Keratinocyte (primary cell): ENCODE results near the gene SLCO3A1. TPM values are rescaled to one million over a fixed set of nuclear protein-coding genes. Genes with fewer than 3 reads are reported as not detected.
A peak's percentile ranks its signal among the peaks of the same experiment; 100 is the strongest.

Experiments used
- DNase-seq: peaks from one replicate; pipeline ENCODE4 v3.0.0-alpha.2; 2011; ENCODE audit warnings: low read depth, missing footprints, low spot score
- FAIRE-seq: peaks from 2 replicates; lab custom pipeline; 2011; peaks lifted over from hg19 to GRCh38; lab: Jason Lieb, UNC
- H2AFZ ChIP-seq: 2 replicates; pipeline ENCODE4 v1.6.0; 2012; ENCODE audit warnings: low read length, control low read depth, inconsistent platforms; ENCODE audit not compliant: control insufficient read depth
- H3K27ac ChIP-seq: 2 replicates; pipeline ENCODE4 v1.5.1; 2011; ENCODE audit warnings: low read length; ENCODE audit not compliant: control insufficient read depth, insufficient read depth
- H3K27me3 ChIP-seq: 3 replicates; pipeline ENCODE4 v1.6.0; 2011; ENCODE audit warnings: low read length; ENCODE audit not compliant: control insufficient read depth, insufficient read depth; ENCODE audit errors: extremely low read depth
- H3K36me3 ChIP-seq, 2 experiments: 2 replicates in 1 of 2; 3 replicates in 1 of 2; pipeline ENCODE4 v1.5.1; 2011; ENCODE audit warnings: low read length in 2 of 2, mild to moderate bottlenecking in 1 of 2; ENCODE audit not compliant: control insufficient read depth in 2 of 2, insufficient read depth in 2 of 2; ENCODE audit errors: extremely low read depth in 1 of 2
- H3K4me1 ChIP-seq: 3 replicates; pipeline ENCODE4 v1.5.1; 2011; ENCODE audit warnings: low read length; ENCODE audit not compliant: control insufficient read depth, insufficient read depth; ENCODE audit errors: extremely low read depth
- H3K4me2 ChIP-seq: 3 replicates; pipeline ENCODE4 v1.6.0; 2011; ENCODE audit warnings: low read depth, low read length; ENCODE audit not compliant: control insufficient read depth, insufficient read depth; ENCODE audit errors: extremely low read depth
- H3K4me3 ChIP-seq, 3 experiments: fragments of 200-600 bp in 1 of 3; sonication (generic) in 1 of 3; 2 replicates in 2 of 3; 3 replicates in 1 of 3; pipeline ENCODE4 v1.5.1; 2011 to 2016; ENCODE audit warnings: low read length in 3 of 3, mild to moderate bottlenecking in 3 of 3, control low read depth in 2 of 3, inconsistent platforms in 1 of 3, low read depth in 1 of 3, mixed read lengths in 1 of 3, mixed run types in 1 of 3, moderate library complexity in 1 of 3; ENCODE audit not compliant: control insufficient read depth in 2 of 3, insufficient read depth in 2 of 3; ENCODE audit errors: extremely low read depth in 1 of 3
- H3K79me2 ChIP-seq: 2 replicates; pipeline ENCODE4 v1.6.0; 2012; ENCODE audit warnings: low read length; ENCODE audit not compliant: control insufficient read depth, insufficient read depth
- H3K9ac ChIP-seq: 3 replicates; pipeline ENCODE4 v1.6.0; 2011; ENCODE audit warnings: low read length; ENCODE audit not compliant: control insufficient read depth, insufficient read depth; ENCODE audit errors: extremely low read depth
- H3K9me1 ChIP-seq: 3 replicates; pipeline ENCODE4 v1.6.0; 2011; ENCODE audit warnings: low read length; ENCODE audit not compliant: control insufficient read depth, insufficient read depth; ENCODE audit errors: extremely low read depth
- H3K9me3 ChIP-seq: 2 replicates; pipeline ENCODE4 v1.5.1; 2012; ENCODE audit warnings: low read depth, low read length; ENCODE audit not compliant: control insufficient read depth
- H4K20me1 ChIP-seq: 3 replicates; pipeline ENCODE4 v1.6.0; 2011; ENCODE audit warnings: low read length; ENCODE audit not compliant: control insufficient read depth, insufficient read depth; ENCODE audit errors: extremely low read depth
- EZH2 ChIP-seq: IDR thresholded peaks from one replicate; pipeline ENCODE4 v1.6.1; 2012; ENCODE audit warnings: inconsistent platforms, mild to moderate bottlenecking, low read length, moderate library complexity
- dilution Hi-C: fragments of 300-500 bp; cut with MboI; formaldehyde crosslinking; loops from one replicate; pipeline ENCODE4 v1.7.0; 2020; ENCODE audit warnings: low sequenced_read_pairs; ENCODE audit not compliant: extremely low pct_ligation_motif_present
- polyA plus RNA-seq, 5 experiments: library from polyadenylated mRNA; depleted of rRNA in 3 of 5; stranded (reverse) in 3 of 5; stranded (forward) in 1 of 5; unstranded in 1 of 5; fragments of >200 nt; gene quantifications; 1 replicate in 1 of 5; 2 replicates in 3 of 5; 3 replicates in 1 of 5; pipeline versions ENCODE4 v1.2.1 to v1.2.3, GENCODE V29; 2011 to 2012; ENCODE audit warnings: missing spikeins in 2 of 5, low read depth in 1 of 5, low replicate concordance in 1 of 5
- TF ChIP-seq, protein P1 (sequence below), 3 experiments: IDR thresholded peaks in 1 of 3; conservative IDR thresholded peaks in 1 of 3; optimal IDR thresholded peaks in 1 of 3; 2 replicates in 2 of 3; 3 replicates in 1 of 3; pipeline versions ENCODE3 to v1.5.1; 2011; ENCODE audit warnings: low read length in 3 of 3, mild to moderate bottlenecking in 3 of 3, moderate library complexity in 2 of 3, control low read depth in 1 of 3, inconsistent platforms in 1 of 3; ENCODE audit not compliant: insufficient read depth in 2 of 3; ENCODE audit errors: extremely low read depth in 1 of 3

The SLCO3A1 gene
- polyA plus RNA-seq, 1 donor (not counting 4 experiments of a cell fraction or from before 2014, with no cell fraction given): 21.3 TPM

DNA sequence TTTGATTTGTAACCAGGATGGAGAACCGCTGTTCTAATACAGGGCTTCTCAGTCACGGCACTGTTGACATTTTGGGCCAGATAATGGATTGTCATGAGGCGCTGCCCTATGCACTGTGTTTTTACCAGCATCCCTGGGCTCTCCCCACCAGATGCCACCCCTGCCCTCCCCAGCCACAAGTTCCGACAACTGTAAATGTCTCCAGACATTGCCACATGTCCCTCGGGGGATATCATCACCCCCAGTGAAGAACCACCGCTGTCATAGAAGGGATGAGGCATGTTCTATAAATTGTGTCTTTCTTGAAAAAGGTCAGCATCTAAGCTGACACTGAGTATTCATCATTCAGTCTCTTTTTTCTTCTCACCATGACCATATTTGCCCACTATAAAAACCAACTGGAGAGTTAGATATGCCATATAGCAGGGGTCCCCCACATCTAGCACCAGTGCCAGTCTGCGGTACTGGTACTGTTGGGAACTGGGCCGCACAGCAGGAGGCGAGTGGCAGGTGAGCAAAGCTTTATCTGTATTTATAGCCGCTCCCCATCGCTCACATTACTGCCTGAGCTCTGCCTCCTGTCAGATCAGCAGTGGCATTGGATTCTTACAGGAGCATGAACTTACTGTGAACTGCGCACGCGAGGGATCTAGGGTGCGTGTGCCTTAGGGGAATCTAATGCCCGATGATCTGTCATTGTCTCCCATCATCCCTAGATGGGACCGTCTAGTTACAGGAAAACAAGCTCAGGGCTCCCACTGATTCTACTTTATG is 279.7 kb downstream of the SLCO3A1 start:
- peaks cover 3% of the 10 kb centered on the region for H3K4me1 ChIP-seq
- no peak overlapping the region for H3K9ac ChIP-seq
- H3K27ac ChIP-seq: no peak overlapping the region
- no peaks in the 10 kb centered on the region for H3K79me2 ChIP-seq
- no peaks in the 10 kb centered on the region for H3K9me1 ChIP-seq
- no peak overlapping the region for H2AFZ ChIP-seq
- DNase-seq (no peak), FAIRE-seq (no peak)
- H3K9me3 ChIP-seq: no peaks in the 10 kb centered on the region
- no peaks in the 10 kb centered on the region for H4K20me1 ChIP-seq
- H3K36me3 ChIP-seq: peaks cover 3 to 9% of the 10 kb centered on the region in 2 experiments
- dilution Hi-C loops: no loop called here
- TF ChIP-seq, protein P1, sequence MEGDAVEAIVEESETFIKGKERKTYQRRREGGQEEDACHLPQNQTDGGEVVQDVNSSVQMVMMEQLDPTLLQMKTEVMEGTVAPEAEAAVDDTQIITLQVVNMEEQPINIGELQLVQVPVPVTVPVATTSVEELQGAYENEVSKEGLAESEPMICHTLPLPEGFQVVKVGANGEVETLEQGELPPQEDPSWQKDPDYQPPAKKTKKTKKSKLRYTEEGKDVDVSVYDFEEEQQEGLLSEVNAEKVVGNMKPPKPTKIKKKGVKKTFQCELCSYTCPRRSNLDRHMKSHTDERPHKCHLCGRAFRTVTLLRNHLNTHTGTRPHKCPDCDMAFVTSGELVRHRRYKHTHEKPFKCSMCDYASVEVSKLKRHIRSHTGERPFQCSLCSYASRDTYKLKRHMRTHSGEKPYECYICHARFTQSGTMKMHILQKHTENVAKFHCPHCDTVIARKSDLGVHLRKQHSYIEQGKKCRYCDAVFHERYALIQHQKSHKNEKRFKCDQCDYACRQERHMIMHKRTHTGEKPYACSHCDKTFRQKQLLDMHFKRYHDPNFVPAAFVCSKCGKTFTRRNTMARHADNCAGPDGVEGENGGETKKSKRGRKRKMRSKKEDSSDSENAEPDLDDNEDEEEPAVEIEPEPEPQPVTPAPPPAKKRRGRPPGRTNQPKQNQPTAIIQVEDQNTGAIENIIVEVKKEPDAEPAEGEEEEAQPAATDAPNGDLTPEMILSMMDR (optimal IDR thresholded peaks at IDR 0.05 in 1 of 3, IDR thresholded peaks at IDR 0.05 in 1 of 3, conservative IDR thresholded peaks at IDR 0.05 in 1 of 3; ENCODE audit: extremely low read depth in 1 of 3, insufficient read depth in 2 of 3, low read length in 3 of 3): no peak
- no peak for TF ChIP-seq EZH2
- H3K4me3 ChIP-seq: no peak overlapping the region
- H3K27me3 ChIP-seq: no peaks in the 10 kb centered on the region
- H3K4me2 ChIP-seq: no peak overlapping the region

DNA sequence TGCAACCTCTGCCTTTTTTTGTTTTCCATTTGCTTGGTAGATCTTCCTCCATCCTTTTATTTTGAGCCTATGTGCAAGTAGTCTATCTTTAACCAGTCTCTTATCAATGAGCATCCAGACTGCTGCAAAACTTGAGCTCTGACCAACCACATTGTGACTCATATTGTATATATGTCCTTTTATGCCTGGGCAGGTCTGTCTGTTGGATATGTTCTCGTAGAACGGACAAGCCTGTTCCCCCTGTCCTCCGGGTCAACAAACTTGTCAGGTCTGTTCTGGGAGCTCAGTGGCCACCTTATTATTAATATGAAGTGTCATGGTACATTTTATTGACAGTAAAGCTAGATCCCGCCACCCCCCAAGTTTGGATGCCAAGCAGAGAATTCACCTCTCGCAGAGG is 287.3 kb downstream of the SLCO3A1 start:
- H3K27me3 ChIP-seq: no peaks in the 10 kb centered on the region
- FAIRE-seq (peak; percentile 5), DNase-seq (no peak)
- H3K4me3 ChIP-seq: no peak overlapping the region
- dilution Hi-C loops: no loop called here
- no peaks in the 10 kb centered on the region for H3K9me1 ChIP-seq
- no peaks in the 10 kb centered on the region for H4K20me1 ChIP-seq
- H3K4me2 ChIP-seq: peak overlapping the region; percentile 6
- H3K9me3 ChIP-seq: no peaks in the 10 kb centered on the region
- TF ChIP-seq, protein P1 (optimal IDR thresholded peaks at IDR 0.05 in 1 of 3, IDR thresholded peaks at IDR 0.05 in 1 of 3, conservative IDR thresholded peaks at IDR 0.05 in 1 of 3; ENCODE audit: extremely low read depth in 1 of 3, insufficient read depth in 2 of 3, low read length in 3 of 3): no peak
- no peak for TF ChIP-seq EZH2
- H2AFZ ChIP-seq: no peak overlapping the region
- peaks cover 6% of the 10 kb centered on the region for H3K4me1 ChIP-seq
- no peaks in the 10 kb centered on the region for H3K79me2 ChIP-seq
- H3K36me3 ChIP-seq: no peaks in the 10 kb centered on the region
- H3K9ac ChIP-seq: no peak overlapping the region
- no peak overlapping the region for H3K27ac ChIP-seq
